SK-N-SH (cell line): Measurements from ENCODE around the gene SERPINA6. TPM values are rescaled to one million over a fixed set of nuclear protein-coding genes. Genes with fewer than 3 reads are reported as not detected.

ENCODE experiments used
- CTCF ChIA-PET: fragments of 300-600, 350-600 bp; formaldehyde crosslinking; extraction: SDS; loops from one replicate; lab custom pipeline; 2021; lab: Yijun Ruan, JAX
- POLR2A ChIA-PET: fragments of 350-600 bp; sonication (Branson Sonifier 250); formaldehyde crosslinking; extraction: SDS; loops from one replicate; lab custom pipeline; 2020; ENCODE audit warnings: antibody characterized with exemption, inconsistent platforms; lab: Yijun Ruan, JAX
- DNase-seq: peaks from one replicate; pipeline ENCODE4 v3.0.0; 2012
- H2AFZ ChIP-seq: fragments of 200-600 bp; sonication (generic); 2 replicates; pipeline ENCODE4 v1.8.1; 2016; ENCODE audit warnings: antibody characterized with exemption, mild to moderate bottlenecking, low read depth
- H3F3A ChIP-seq: fragments of 200-600 bp; sonication (generic); replicated peaks from 2 replicates; pipeline ENCODE3; 2016; ENCODE audit warnings: antibody characterized with exemption, mild to moderate bottlenecking; ENCODE audit not compliant: insufficient read depth
- H3K27ac ChIP-seq, 2 experiments: fragments of 200-500 bp in 1 of 2; fragments of 200-600 bp in 1 of 2; sonication (Bioruptor generic) in 1 of 2; sonication (generic), shearing (Covaris generic) in 1 of 2; 2 replicates each; pipeline versions ENCODE4 v1.5.1 to v1.6.1; 2014 to 2016; ENCODE audit warnings: low read depth in 2 of 2, inconsistent platforms in 1 of 2, low read length in 1 of 2, mild to moderate bottlenecking in 1 of 2, mixed read lengths in 1 of 2
- H3K27me3 ChIP-seq: fragments of 200-600 bp; sonication (generic), shearing (Covaris generic); 2 replicates; pipeline ENCODE4 v1.6.1; 2016; ENCODE audit warnings: mixed run types; ENCODE audit not compliant: insufficient read depth
- H3K36me3 ChIP-seq, 2 experiments: fragments of 200-500 bp in 1 of 2; fragments of 200-600 bp in 1 of 2; sonication (Bioruptor generic) in 1 of 2; sonication (generic) in 1 of 2; replicated peaks in 1 of 2; 2 replicates each; pipeline versions ENCODE3 to v1.5.1; 2014 to 2016; ENCODE audit warnings: low read length in 1 of 2, mild to moderate bottlenecking in 1 of 2; ENCODE audit not compliant: insufficient read depth in 2 of 2, control insufficient read depth in 1 of 2
- H3K4me1 ChIP-seq, 2 experiments: fragments of 200-500 bp in 1 of 2; fragments of 200-600 bp in 1 of 2; sonication (Bioruptor generic) in 1 of 2; sonication (generic), shearing (Covaris generic) in 1 of 2; 2 replicates each; pipeline versions ENCODE4 v1.5.1 to v1.6.1; 2014 to 2016; ENCODE audit warnings: low read depth in 1 of 2, low read length in 1 of 2, mixed run types in 1 of 2; ENCODE audit not compliant: insufficient read depth in 2 of 2, control insufficient read depth in 1 of 2
- H3K4me2 ChIP-seq: fragments of 200-600 bp; sonication (generic), shearing (Covaris generic); 2 replicates; pipeline ENCODE4 v1.6.1; 2017; ENCODE audit warnings: mixed run types
- H3K4me3 ChIP-seq, 2 experiments: fragments of 200-500 bp in 1 of 2; fragments of 200-600 bp in 1 of 2; sonication (Bioruptor generic) in 1 of 2; sonication (generic), shearing (Covaris generic) in 1 of 2; 2 replicates each; pipeline versions ENCODE4 v1.5.1 to v1.8.1; 2014 to 2016; ENCODE audit warnings: low read depth in 2 of 2, inconsistent platforms in 1 of 2, low read length in 1 of 2, mild to moderate bottlenecking in 1 of 2, mixed read lengths in 1 of 2, moderate library complexity in 1 of 2
- H3K79me2 ChIP-seq: fragments of 200-600 bp; sonication (generic); 2 replicates; pipeline ENCODE4 v1.8.1; 2017; ENCODE audit warnings: mild to moderate bottlenecking; ENCODE audit not compliant: insufficient read depth
- H3K9ac ChIP-seq: fragments of 200-600 bp; sonication (generic); 2 replicates; pipeline ENCODE4 v1.6.1; 2017; ENCODE audit warnings: mixed run types
- H3K9me2 ChIP-seq: fragments of 200-600 bp; sonication (generic); 2 replicates; pipeline ENCODE4 v1.6.1; 2017; ENCODE audit warnings: mixed run types
- H3K9me3 ChIP-seq: fragments of 200-600 bp; sonication (generic); 2 replicates; pipeline ENCODE4 v1.6.1; 2017; ENCODE audit warnings: mixed run types, mild to moderate bottlenecking, moderate library complexity
- H4K20me1 ChIP-seq: fragments of 200-600 bp; sonication (generic); 2 replicates; pipeline ENCODE4 v1.6.1; 2017; ENCODE audit warnings: mild to moderate bottlenecking, mixed run types; ENCODE audit not compliant: insufficient read depth
- ELF1 ChIP-seq: IDR thresholded peaks from 2 replicates; pipeline ENCODE4 v1.4.0; 2012
- FOSL2 ChIP-seq: IDR thresholded peaks from 2 replicates; pipeline ENCODE4 v1.4.0; 2012; ENCODE audit warnings: low read depth, mild to moderate bottlenecking, moderate library complexity, borderline replicate concordance
- FOXJ3 ChIP-seq: sonication (generic); formaldehyde crosslinking; IDR thresholded peaks from 2 replicates; pipeline ENCODE4 v1.5.1; 2020; ENCODE audit warnings: mild to moderate bottlenecking, missing genetic modification reagents
- GABPA ChIP-seq: IDR thresholded peaks from 2 replicates; pipeline ENCODE4 v1.4.0; 2012; ENCODE audit warnings: low read depth, mild to moderate bottlenecking
- MAX ChIP-seq: IDR thresholded peaks from 2 replicates; pipeline ENCODE4 v1.4.0; 2012; ENCODE audit warnings: low read depth
- MEF2A ChIP-seq: IDR thresholded peaks from 2 replicates; pipeline ENCODE4 v1.4.0; 2012; ENCODE audit warnings: low read depth, borderline replicate concordance
- NRF1 ChIP-seq: IDR thresholded peaks from 2 replicates; pipeline ENCODE4 v1.6.1; 2012; ENCODE audit warnings: low read depth, mild to moderate bottlenecking, low read length
- PBX3 ChIP-seq: IDR thresholded peaks from 2 replicates; pipeline ENCODE4; 2012
- RAD21 ChIP-seq: IDR thresholded peaks from 2 replicates; pipeline ENCODE4 v1.6.1; 2012; ENCODE audit warnings: mild to moderate bottlenecking, low read length
- RXRA ChIP-seq: IDR thresholded peaks from 2 replicates; pipeline ENCODE4 v1.4.0; 2012; ENCODE audit warnings: low read depth, mild to moderate bottlenecking, borderline replicate concordance
- SIN3A ChIP-seq: IDR thresholded peaks from 2 replicates; pipeline ENCODE4 v1.6.1; 2012; ENCODE audit warnings: low read depth, mild to moderate bottlenecking, low read length, moderate library complexity, borderline replicate concordance
- SMC3 ChIP-seq: IDR thresholded peaks from 2 replicates; pipeline ENCODE4 v1.6.1; 2012; ENCODE audit warnings: low read depth, low read length, improper control_type of control experiment
- WGBS: methylation state at CpG from one replicate; pipeline ENCODE4 v1.1.6; 2017; ENCODE audit warnings: low lambda C conversion rate; 5-methylcytosine and 5-hydroxymethylcytosine counted together
- polyA plus RNA-seq, 3 experiments: library from polyadenylated mRNA; depleted of rRNA; stranded (reverse); fragments of >200 nt; gene quantifications; 2 replicates each; pipeline ENCODE4 v1.2.3, GENCODE V29; 2012
- TF ChIP-seq, protein P1 (sequence below): IDR thresholded peaks from 2 replicates; pipeline ENCODE4 v1.4.0; 2012; ENCODE audit warnings: low read depth, borderline replicate concordance
- TF ChIP-seq, protein P2 (sequence below): IDR thresholded peaks from 2 replicates; pipeline ENCODE4 v1.6.1; 2012; ENCODE audit warnings: mild to moderate bottlenecking, low read depth, low read length, moderate library complexity

The SERPINA6 gene
- polyA plus RNA-seq, 1 of the 3 experiments (the other 2 are of a cell fraction) = 0.46 TPM

GRCh38 chr14:94366146-94366915 lies 43.2 kb upstream of the SERPINA6 start, which contains the start of gene SERPINA2 (continued):
- no peak for TF ChIP-seq SMC3
- TF ChIP-seq MEF2A = no peak
- TF ChIP-seq, protein P1, sequence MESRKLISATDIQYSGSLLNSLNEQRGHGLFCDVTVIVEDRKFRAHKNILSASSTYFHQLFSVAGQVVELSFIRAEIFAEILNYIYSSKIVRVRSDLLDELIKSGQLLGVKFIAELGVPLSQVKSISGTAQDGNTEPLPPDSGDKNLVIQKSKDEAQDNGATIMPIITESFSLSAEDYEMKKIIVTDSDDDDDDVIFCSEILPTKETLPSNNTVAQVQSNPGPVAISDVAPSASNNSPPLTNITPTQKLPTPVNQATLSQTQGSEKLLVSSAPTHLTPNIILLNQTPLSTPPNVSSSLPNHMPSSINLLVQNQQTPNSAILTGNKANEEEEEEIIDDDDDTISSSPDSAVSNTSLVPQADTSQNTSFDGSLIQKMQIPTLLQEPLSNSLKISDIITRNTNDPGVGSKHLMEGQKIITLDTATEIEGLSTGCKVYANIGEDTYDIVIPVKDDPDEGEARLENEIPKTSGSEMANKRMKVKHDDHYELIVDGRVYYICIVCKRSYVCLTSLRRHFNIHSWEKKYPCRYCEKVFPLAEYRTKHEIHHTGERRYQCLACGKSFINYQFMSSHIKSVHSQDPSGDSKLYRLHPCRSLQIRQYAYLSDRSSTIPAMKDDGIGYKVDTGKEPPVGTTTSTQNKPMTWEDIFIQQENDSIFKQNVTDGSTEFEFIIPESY = no peak
- no peak for TF ChIP-seq FOSL2
- TF ChIP-seq PBX3 = no peak
- TF ChIP-seq GABPA = no peak
- TF ChIP-seq RXRA = no peak
- no peak for TF ChIP-seq MAX
- no peak for TF ChIP-seq RAD21
- TF ChIP-seq SIN3A = no peak
- TF ChIP-seq NRF1 = no peak
- TF ChIP-seq FOXJ3 (CRISPR knock-in tag) = no peak
- TF ChIP-seq ELF1 = no peak
- TF ChIP-seq, all 33 proteins: peak for 0

DNA sequence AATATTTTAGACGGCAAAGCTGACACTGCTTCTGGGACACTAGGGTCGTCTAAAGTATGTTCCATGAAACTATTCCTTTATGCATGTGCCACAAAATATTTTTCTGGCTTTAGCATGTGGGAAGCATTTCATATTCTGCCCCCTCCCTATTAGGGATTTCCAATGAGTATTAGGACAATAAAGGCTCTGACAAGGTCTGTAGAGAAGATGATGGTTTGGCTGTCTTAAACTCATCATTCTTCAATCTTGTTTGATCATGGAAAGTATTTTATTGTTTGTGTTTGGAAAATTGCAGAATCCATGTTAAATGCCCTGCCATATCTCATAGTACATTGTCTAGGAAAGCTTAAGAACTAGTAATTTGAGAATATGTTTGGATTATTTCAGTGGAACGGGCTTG lies 42.5 kb upstream of the SERPINA6 start:
- Histone ChIP-seq H3K9ac (no peak overlapping the region), H4K20me1 (no peaks in the 10 kb centered on the region), H3K4me2 (no peak overlapping the region), H2AFZ (no peak overlapping the region), H3K4me3 (no peak overlapping the region), H3K27ac (no peak overlapping the region), H3K9me2 (no peaks in the 10 kb centered on the region), H3K36me3 (no peaks in the 10 kb centered on the region), H3K4me1 (no peaks in the 10 kb centered on the region), H3K27me3 (no peaks in the 10 kb centered on the region), H3K79me2 (no peaks in the 10 kb centered on the region), H3K9me3 (no peaks in the 10 kb centered on the region), H3F3A (no peaks in the 10 kb centered on the region)
- ChIA-PET POLR2A (no interaction called here), CTCF (interaction anchor here (0.6 kb wide), 1 partner anchor 1168 kb away, joined by 3 read pairs; no protein-coding TSS in a partner anchor)
- no peak for DNase-seq
- TF ChIP-seq SMC3 (no peak), ELF1 (no peak)
- TF ChIP-seq, protein P2, sequence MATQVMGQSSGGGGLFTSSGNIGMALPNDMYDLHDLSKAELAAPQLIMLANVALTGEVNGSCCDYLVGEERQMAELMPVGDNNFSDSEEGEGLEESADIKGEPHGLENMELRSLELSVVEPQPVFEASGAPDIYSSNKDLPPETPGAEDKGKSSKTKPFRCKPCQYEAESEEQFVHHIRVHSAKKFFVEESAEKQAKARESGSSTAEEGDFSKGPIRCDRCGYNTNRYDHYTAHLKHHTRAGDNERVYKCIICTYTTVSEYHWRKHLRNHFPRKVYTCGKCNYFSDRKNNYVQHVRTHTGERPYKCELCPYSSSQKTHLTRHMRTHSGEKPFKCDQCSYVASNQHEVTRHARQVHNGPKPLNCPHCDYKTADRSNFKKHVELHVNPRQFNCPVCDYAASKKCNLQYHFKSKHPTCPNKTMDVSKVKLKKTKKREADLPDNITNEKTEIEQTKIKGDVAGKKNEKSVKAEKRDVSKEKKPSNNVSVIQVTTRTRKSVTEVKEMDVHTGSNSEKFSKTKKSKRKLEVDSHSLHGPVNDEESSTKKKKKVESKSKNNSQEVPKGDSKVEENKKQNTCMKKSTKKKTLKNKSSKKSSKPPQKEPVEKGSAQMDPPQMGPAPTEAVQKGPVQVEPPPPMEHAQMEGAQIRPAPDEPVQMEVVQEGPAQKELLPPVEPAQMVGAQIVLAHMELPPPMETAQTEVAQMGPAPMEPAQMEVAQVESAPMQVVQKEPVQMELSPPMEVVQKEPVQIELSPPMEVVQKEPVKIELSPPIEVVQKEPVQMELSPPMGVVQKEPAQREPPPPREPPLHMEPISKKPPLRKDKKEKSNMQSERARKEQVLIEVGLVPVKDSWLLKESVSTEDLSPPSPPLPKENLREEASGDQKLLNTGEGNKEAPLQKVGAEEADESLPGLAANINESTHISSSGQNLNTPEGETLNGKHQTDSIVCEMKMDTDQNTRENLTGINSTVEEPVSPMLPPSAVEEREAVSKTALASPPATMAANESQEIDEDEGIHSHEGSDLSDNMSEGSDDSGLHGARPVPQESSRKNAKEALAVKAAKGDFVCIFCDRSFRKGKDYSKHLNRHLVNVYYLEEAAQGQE = no peak
- 59% methylated on average over 3 of the region's 3 CpGs for WGBS
